OCI-LY7 (cell line): ENCODE data around the gene SYNPO. TPM values are rescaled to one million over a fixed set of nuclear protein-coding genes. Genes with fewer than 3 reads are reported as not detected.

Source experiments
- BruUV-seq: library from RNA; stranded (reverse); fragments of 400-500 nt; replicated peaks from 2 replicates; lab custom pipeline; 2021; lab: Mats Ljungman, UMichigan
- CTCF ChIA-PET: fragments of 300-600 bp; sonication (Branson Sonifier 250); formaldehyde crosslinking; loops from one replicate; lab custom pipeline; 2022; ENCODE audit warnings: antibody characterized with exemption; ENCODE audit not compliant: unreplicated experiment; lab: Charles Lee
- POLR2A ChIA-PET: fragments of 300-600 bp; sonication (Branson Sonifier 250); formaldehyde crosslinking; loops from one replicate; lab custom pipeline; 2022; ENCODE audit warnings: antibody characterized with exemption; lab: Charles Lee
- DNase-seq: peaks from one replicate; pipeline ENCODE4 v3.0.0-alpha.2; 2015; ENCODE audit warnings: low spot score
- H2AFZ ChIP-seq: fragments of 200-600 bp; sonication (generic), shearing (Covaris generic); 2 replicates; pipeline ENCODE4 v1.6.1; 2014; ENCODE audit warnings: mild to moderate bottlenecking, antibody characterized with exemption, low read length, moderate library complexity
- H3K27ac ChIP-seq: fragments of 200-600 bp; sonication (generic); 2 replicates; pipeline ENCODE4 v1.5.1; 2014; ENCODE audit warnings: mixed run types, low read depth, mild to moderate bottlenecking, moderate library complexity, low read length, inconsistent platforms; ENCODE audit not compliant: poor library complexity, severe bottlenecking
- H3K36me3 ChIP-seq: fragments of 200-600 bp; sonication (generic); 2 replicates; pipeline ENCODE4 v1.6.1; 2014; ENCODE audit warnings: mild to moderate bottlenecking, antibody characterized with exemption, low read length, moderate library complexity, mixed read lengths; ENCODE audit not compliant: insufficient read depth
- H3K4me1 ChIP-seq: fragments of 200-600 bp; sonication (generic); 2 replicates; pipeline ENCODE4 v1.5.1; 2014; ENCODE audit warnings: mild to moderate bottlenecking, low read length; ENCODE audit not compliant: insufficient read depth, poor library complexity, severe bottlenecking
- H3K4me2 ChIP-seq: fragments of 200-600 bp; sonication (generic); 2 replicates; pipeline ENCODE4 v1.6.1; 2014; ENCODE audit warnings: mild to moderate bottlenecking, low read length
- H3K4me3 ChIP-seq: fragments of 200-600 bp; sonication (generic); 2 replicates; pipeline ENCODE4 v1.5.1; 2014; ENCODE audit warnings: mild to moderate bottlenecking, low read depth, low read length; ENCODE audit not compliant: poor library complexity, severe bottlenecking
- H3K79me2 ChIP-seq: fragments of 200-600 bp; sonication (generic); 2 replicates; pipeline ENCODE4 v1.6.1; 2016; ENCODE audit warnings: low read depth, mild to moderate bottlenecking, low read length, moderate library complexity, mixed read lengths; ENCODE audit not compliant: insufficient read depth
- H3K9me2 ChIP-seq: fragments of 200-600 bp; sonication (generic); 2 replicates; pipeline ENCODE4 v1.6.1; 2016; ENCODE audit warnings: mild to moderate bottlenecking, low read length, mixed read lengths; ENCODE audit not compliant: insufficient read depth
- H3K9me3 ChIP-seq: fragments of 200-600 bp; sonication (generic); 2 replicates; pipeline ENCODE4 v1.6.1; 2014; ENCODE audit warnings: mild to moderate bottlenecking, mixed run types, low read length, mixed read lengths
- H4K20me1 ChIP-seq: fragments of 200-600 bp; sonication (generic); 2 replicates; pipeline ENCODE4 v1.6.1; 2014; ENCODE audit warnings: mild to moderate bottlenecking, antibody characterized with exemption, low read length, moderate library complexity, mixed read lengths; ENCODE audit not compliant: insufficient read depth
- EZH2phosphoT487 ChIP-seq: fragments of 200-600 bp; sonication (generic); IDR thresholded peaks from 2 replicates; pipeline ENCODE4 v1.6.1; 2018; ENCODE audit warnings: low read depth, borderline replicate concordance, mild to moderate bottlenecking, mixed run types, antibody characterized with exemption, low read length, moderate library complexity, mixed read lengths
- intact Hi-C: fragments of 100-400 bp; cut with micrococcal nuclease; formaldehyde crosslinking; loops from one replicate; pipeline ENCODE4 v1.10.0; 2022; ENCODE audit not compliant: unreplicated experiment
- total RNA-seq, 2 experiments: library from RNA; depleted of rRNA in 1 of 2; stranded (reverse); fragments of >200 nt in 1 of 2; shearing (Covaris generic) in 1 of 2; gene quantifications; 2 replicates each; pipeline ENCODE4 v1.2.3, GENCODE V29; 2014 to 2022
- TF ChIP-seq, protein P1 (sequence below): fragments of 200-600 bp; sonication (generic); conservative IDR thresholded peaks from 2 replicates; pipeline ENCODE4 v1.5.1; 2014; ENCODE audit warnings: mild to moderate bottlenecking, antibody characterized with exemption, low read length, moderate library complexity, mixed read lengths

SYNPO gene
- total RNA-seq, 2 experiments from 2014 or later, result 0.08 TPM; not detected in 1

DNA sequence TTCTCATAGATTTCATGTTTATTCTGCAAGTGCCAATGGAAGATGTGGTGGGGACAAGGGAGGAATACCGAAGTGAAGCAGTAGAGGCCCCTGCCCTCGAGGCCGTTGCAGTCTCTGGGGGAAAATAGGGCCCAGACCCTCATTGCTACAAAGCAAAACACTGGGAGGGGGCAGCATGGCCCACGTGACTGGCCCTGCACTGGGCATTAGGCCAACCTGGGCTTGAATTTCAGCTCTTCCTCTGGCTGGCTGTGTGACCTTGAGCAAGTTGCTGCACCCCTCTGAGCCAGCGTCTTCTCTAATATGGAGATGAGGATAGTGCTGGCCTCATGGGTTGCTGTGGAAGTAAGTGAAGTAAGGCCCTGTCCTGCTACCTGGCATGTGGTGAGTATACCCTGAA is 709 bp upstream of the SYNPO start:
- no peak for DNase-seq
- Histone ChIP-seq H3K79me2 (no peaks in the 10 kb centered on the region), H4K20me1 (no peaks in the 10 kb centered on the region), H3K27ac (no peak overlapping the region), H3K4me3 (no peak overlapping the region), H2AFZ (no peak overlapping the region), H3K4me2 (no peak overlapping the region), H3K9me3 (no peaks in the 10 kb centered on the region), H3K4me1 (no peaks in the 10 kb centered on the region), H3K9me2 (no peaks in the 10 kb centered on the region), H3K36me3 (no peaks in the 10 kb centered on the region)
- no TSS peak for BruUV-seq
- TF ChIP-seq, protein P1, sequence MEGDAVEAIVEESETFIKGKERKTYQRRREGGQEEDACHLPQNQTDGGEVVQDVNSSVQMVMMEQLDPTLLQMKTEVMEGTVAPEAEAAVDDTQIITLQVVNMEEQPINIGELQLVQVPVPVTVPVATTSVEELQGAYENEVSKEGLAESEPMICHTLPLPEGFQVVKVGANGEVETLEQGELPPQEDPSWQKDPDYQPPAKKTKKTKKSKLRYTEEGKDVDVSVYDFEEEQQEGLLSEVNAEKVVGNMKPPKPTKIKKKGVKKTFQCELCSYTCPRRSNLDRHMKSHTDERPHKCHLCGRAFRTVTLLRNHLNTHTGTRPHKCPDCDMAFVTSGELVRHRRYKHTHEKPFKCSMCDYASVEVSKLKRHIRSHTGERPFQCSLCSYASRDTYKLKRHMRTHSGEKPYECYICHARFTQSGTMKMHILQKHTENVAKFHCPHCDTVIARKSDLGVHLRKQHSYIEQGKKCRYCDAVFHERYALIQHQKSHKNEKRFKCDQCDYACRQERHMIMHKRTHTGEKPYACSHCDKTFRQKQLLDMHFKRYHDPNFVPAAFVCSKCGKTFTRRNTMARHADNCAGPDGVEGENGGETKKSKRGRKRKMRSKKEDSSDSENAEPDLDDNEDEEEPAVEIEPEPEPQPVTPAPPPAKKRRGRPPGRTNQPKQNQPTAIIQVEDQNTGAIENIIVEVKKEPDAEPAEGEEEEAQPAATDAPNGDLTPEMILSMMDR, result no peak
- no peak for TF ChIP-seq EZH2phosphoT487
- ChIA-PET POLR2A (no interaction called here), CTCF (no interaction called here)
- intact Hi-C loops, result no loop called here

DNA sequence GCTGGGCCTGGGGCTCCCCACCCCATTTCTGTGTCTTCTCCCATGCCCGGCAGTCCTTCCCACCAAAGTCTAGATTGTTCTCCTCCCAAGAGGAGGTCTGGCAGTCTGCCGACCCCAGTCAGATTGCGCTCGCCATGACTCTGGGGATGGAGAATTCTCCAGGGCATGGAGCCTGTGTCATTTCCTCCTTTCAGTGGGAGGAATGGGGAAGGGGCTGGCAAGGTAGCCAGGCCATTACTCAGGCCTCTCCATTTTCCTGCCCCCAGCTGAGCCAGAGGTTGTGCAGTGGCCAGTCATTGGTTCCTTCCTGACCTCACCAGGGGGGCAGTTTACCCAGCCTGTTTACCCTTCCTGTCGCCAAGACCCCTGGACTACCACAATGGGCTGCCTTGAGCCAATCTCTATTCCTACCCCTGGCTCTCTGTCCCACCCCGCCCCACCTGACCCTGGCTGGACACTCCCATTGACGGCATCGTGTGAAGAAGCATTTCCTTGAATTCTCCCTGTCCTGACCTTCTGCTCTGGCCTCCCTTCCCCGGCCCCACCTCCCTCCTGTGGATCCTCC is 628 bp downstream of the SYNPO start:
- H2AFZ ChIP-seq, result no peak overlapping the region
- TF ChIP-seq EZH2phosphoT487, result no peak
- TF ChIP-seq, protein P1, result no peak
- H4K20me1 ChIP-seq, result no peaks in the 10 kb centered on the region
- no peaks in the 10 kb centered on the region for H3K4me1 ChIP-seq
- H3K36me3 ChIP-seq, result no peaks in the 10 kb centered on the region
- CTCF ChIA-PET, result no interaction called here
- no peaks in the 10 kb centered on the region for H3K9me3 ChIP-seq
- intact Hi-C loops, result no loop called here
- BruUV-seq, result no TSS peak
- DNase-seq, result no peak
- no peak overlapping the region for H3K27ac ChIP-seq
- no peaks in the 10 kb centered on the region for H3K9me2 ChIP-seq
- no peaks in the 10 kb centered on the region for H3K79me2 ChIP-seq
- no peak overlapping the region for H3K4me2 ChIP-seq
- POLR2A ChIA-PET, result no interaction called here
- no peak overlapping the region for H3K4me3 ChIP-seq

DNA sequence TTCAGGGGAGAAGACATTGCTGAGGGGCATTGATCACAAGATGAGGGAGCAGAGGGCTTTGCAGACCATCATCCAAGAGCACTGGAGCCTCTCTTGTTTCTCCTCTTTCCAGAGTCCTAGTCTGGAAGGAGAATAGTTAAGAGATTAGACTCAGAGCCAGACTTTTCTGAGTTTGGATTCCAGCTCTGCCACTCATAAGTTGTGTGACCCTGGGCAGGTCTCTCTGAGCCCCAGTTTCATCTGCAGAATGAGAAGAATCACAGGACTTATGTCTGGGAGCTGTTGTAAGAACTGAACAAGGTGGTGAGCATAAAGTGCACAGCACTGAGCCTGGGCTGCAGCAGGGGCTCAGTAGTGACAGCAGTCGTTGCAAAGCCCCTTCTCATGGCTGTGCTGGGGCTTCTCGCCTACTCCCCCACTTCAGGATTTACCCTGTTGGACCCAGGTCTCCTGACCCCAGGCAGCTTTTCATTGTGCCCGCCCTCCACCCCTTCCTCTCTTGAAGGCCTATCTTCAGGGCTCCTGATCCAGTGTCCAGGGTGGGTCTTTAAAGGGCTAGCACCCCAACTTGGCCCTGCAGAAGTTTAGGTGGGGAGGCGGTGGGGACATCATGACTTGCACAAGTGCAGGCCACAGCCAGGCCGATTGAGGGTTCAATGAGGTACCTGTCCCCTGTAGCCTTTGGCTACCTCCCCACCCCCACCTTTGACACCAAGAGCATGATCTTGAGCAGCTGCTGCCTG is 1.5 kb downstream of the SYNPO start:
- no peak overlapping the region for H3K4me2 ChIP-seq
- BruUV-seq, result no TSS peak

More for the DNA sequence above, 1.5 kb downstream of the SYNPO start:
- Histone ChIP-seq H3K4me3 (no peak overlapping the region), H3K79me2 (no peaks in the 10 kb centered on the region), H3K36me3 (no peaks in the 10 kb centered on the region), H4K20me1 (no peaks in the 10 kb centered on the region), H3K9me2 (no peaks in the 10 kb centered on the region), H3K4me1 (no peaks in the 10 kb centered on the region), H2AFZ (no peak overlapping the region), H3K27ac (no peak overlapping the region), H3K9me3 (no peaks in the 10 kb centered on the region)
- intact Hi-C loops, result no loop called here
- DNase-seq, result no peak
- TF ChIP-seq EZH2phosphoT487, result no peak
- TF ChIP-seq, protein P1, result no peak
- ChIA-PET POLR2A (interaction anchor here (0.6 kb wide), 1 partner anchor 158 kb away, joined by 4 read pairs; no protein-coding TSS in a partner anchor), CTCF (interaction anchor here (1.3 kb wide), 1 partner anchor 10 kb away, joined by 3 read pairs; no protein-coding TSS in a partner anchor)
